ENCODE results near the gene BMP7.

DNA sequence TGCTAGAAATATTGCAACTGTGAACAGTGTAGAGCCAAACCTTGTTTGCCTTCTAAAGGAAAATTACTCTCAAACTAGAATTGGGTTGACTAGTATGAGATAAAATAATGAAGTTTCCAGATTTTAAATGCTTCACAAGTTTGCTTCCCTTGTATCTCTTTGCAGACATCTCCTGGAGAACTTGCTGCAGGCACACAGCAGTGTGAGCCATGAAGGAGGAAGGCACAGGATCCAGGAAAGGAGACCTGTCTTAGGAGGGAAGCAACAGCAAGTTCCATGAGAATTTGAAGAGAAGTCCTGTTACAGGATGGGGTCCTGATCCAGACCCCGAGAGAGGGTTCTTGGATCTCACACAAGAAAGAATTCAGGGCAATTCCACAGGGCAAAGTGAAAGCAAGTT, 115.9 kb downstream of the BMP7 start:
- TF ChIP-seq, protein P1, sequence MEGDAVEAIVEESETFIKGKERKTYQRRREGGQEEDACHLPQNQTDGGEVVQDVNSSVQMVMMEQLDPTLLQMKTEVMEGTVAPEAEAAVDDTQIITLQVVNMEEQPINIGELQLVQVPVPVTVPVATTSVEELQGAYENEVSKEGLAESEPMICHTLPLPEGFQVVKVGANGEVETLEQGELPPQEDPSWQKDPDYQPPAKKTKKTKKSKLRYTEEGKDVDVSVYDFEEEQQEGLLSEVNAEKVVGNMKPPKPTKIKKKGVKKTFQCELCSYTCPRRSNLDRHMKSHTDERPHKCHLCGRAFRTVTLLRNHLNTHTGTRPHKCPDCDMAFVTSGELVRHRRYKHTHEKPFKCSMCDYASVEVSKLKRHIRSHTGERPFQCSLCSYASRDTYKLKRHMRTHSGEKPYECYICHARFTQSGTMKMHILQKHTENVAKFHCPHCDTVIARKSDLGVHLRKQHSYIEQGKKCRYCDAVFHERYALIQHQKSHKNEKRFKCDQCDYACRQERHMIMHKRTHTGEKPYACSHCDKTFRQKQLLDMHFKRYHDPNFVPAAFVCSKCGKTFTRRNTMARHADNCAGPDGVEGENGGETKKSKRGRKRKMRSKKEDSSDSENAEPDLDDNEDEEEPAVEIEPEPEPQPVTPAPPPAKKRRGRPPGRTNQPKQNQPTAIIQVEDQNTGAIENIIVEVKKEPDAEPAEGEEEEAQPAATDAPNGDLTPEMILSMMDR (IDR thresholded peaks at IDR 0.05): no peak
- TF ChIP-seq POLR2A (IDR thresholded peaks at IDR 0.05): no peak
